ENCODE measurements around the gene POLD2.
"Not testable (repeated sequence)": the region's sequence is repeated elsewhere in the genome, so short reads cannot be mapped to it uniquely, and the experiment has no call there.

POLD2 gene

DNA sequence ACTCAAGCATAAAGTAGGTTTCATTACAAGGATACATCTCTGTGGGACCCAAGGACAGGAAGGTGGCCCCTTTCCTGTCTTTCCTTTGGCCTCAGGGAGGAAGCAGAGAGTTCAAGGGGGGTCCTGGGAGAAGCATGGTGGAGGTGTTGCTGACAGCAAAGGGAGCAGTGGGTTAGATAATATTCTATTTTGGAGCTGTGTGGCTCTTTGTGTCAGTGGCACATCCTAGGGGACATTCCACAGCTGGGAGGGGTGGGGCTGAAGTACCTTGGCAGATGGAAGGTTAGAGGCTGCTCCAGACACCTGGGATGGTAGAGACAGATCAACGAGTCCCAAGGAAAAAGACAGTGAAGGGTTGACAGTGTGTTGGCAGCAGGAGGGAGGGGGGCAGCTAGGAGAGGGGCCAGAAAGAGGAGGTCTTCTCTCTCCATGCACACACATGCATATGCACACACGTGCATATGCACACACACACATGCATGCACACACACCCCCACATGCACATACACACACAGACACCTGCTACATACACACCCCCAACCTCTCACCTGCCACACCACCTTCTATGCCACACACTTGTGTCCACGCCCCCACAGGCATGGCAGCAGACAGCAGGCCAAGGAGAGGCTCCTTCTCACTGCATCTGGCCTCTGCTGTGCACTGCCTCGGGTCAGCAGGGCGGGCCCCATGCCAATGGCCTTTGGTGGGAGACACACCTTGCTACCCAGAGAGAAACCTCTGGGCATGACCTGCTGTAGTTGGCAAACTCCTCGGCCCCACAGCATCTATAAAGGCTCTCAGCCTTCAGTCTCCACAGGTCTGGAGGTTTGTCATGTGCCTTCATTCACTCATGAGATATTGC lies 5.6 kb upstream of the POLD2 start:
- TF ChIP-seq, protein P1, sequence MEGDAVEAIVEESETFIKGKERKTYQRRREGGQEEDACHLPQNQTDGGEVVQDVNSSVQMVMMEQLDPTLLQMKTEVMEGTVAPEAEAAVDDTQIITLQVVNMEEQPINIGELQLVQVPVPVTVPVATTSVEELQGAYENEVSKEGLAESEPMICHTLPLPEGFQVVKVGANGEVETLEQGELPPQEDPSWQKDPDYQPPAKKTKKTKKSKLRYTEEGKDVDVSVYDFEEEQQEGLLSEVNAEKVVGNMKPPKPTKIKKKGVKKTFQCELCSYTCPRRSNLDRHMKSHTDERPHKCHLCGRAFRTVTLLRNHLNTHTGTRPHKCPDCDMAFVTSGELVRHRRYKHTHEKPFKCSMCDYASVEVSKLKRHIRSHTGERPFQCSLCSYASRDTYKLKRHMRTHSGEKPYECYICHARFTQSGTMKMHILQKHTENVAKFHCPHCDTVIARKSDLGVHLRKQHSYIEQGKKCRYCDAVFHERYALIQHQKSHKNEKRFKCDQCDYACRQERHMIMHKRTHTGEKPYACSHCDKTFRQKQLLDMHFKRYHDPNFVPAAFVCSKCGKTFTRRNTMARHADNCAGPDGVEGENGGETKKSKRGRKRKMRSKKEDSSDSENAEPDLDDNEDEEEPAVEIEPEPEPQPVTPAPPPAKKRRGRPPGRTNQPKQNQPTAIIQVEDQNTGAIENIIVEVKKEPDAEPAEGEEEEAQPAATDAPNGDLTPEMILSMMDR (IDR thresholded peaks at IDR 0.05), result no peak

DNA sequence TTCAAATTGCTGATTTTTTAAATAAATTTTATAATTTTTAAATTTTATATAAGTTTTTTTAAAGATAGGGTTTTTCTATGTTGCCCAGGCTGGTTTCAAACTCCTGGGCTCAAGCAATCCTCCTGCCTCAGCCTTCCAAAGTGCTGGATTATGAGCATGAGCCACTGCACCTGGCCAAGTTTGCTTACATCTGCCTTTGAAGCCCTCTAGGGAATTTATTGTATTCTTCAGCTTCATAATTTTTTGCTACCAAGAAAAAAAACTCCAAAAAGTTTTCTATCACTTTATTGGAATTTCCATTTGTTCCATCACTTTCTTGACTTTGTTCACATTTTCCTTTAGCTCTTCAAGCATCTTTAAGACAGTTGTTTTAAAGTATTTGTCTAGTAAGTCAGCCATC lies 3.8 kb upstream of the POLD2 start:
- Mint-ChIP-seq H3K9me3 (peaks cover 29% of the 10 kb centered on the region), H3K4me1 (peaks cover 31% of the 10 kb centered on the region), H3K4me3 (no peak overlapping the region), H3K27ac (no peak overlapping the region), H3K36me3 (ENCODE audit: low read depth) (peaks cover 5% of the 10 kb centered on the region), H3K27me3 (ENCODE audit: low read depth, poor library complexity) (peaks cover 29% of the 10 kb centered on the region)
- no peak for DNase-seq
- TF ChIP-seq, protein P1 (IDR thresholded peaks at IDR 0.05), result no peak

More for the DNA sequence above, 5.6 kb upstream of the POLD2 start:
- no peak overlapping the region for H3K27ac Mint-ChIP-seq
- peaks cover 29% of the 10 kb centered on the region for H3K9me3 Mint-ChIP-seq
- H3K27me3 Mint-ChIP-seq (ENCODE audit: low read depth, poor library complexity), result peaks cover 32% of the 10 kb centered on the region
- no peak for DNase-seq
- H3K4me3 Mint-ChIP-seq, result no peak overlapping the region
- peaks cover 24% of the 10 kb centered on the region for H3K4me1 Mint-ChIP-seq
- H3K36me3 Mint-ChIP-seq (ENCODE audit: low read depth), result peaks cover 5% of the 10 kb centered on the region

DNA sequence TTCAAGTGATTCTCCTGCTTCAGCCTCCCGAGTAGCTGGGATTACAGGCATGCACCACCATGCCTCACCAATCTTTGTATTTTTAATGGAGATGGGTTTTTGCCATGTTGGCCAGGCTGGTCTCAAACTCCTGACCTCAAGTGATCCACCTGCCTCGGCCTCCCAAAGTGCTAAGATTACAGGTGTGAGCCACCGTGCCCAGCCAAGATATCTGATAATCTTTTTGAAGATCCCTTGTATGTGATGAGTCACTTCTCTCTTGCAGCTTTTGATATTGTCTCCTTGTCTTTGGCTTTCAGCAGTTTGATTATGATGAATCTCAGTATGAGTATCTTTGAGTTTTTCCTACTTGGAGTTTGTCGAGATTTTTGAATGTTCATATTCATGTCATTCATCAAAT lies 3.2 kb upstream of the POLD2 start:
- H3K36me3 Mint-ChIP-seq (ENCODE audit: low read depth); H3K4me3 Mint-ChIP-seq; DNase-seq; H3K27ac Mint-ChIP-seq: not testable (repeated sequence)
- Mint-ChIP-seq H3K27me3 (ENCODE audit: low read depth, poor library complexity) (peaks cover 28% of the 10 kb centered on the region), H3K9me3 (peaks cover 29% of the 10 kb centered on the region), H3K4me1 (peaks cover 30% of the 10 kb centered on the region)

DNA sequence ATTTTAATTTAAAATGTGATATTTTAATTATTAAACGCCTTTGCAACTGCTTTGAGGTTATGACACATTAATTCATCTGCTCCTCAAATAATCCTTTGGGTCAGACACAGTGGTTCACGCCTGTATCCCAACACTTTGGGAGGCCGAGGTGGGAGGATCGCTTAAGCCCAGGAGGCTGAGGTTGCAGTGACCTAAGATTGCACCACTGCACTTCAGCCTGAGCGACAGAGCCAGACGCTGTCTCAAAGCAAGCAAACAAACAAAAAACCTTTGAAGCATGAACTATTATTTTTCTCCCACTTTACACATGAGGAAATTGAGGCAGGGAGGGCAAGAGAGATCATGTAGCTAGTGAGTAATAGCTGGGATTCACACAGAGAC lies 1.5 kb upstream of the POLD2 start:
- Mint-ChIP-seq H3K36me3 (ENCODE audit: low read depth) (peaks cover 19% of the 10 kb centered on the region), H3K27ac (no peak overlapping the region), H3K4me1 (peaks cover 38% of the 10 kb centered on the region), H3K9me3 (peaks cover 29% of the 10 kb centered on the region), H3K4me3 (peak overlapping the region; percentile 89), H3K27me3 (ENCODE audit: low read depth, poor library complexity) (peaks cover 28% of the 10 kb centered on the region)
- TF ChIP-seq, protein P1 (IDR thresholded peaks at IDR 0.05), result no peak
- no peak for DNase-seq

DNA sequence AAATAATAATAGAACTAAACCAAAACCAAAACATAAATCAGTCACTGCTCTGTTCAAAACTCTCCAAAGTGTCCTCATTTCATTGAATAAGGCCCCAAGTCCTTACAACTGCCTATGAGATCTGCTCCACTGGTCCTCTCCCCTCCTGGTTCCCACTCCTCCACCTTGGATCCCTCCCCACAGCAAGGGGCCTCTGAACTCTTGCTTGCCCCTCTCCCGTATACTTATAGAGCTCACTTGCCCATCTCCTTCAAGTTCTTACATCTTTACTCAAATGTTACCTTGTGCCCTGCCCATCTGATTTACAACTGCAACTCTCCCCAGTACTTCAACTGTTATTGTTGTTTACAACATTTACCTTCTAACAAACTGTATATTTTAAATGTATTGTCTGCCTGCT lies 819 bp downstream of the POLD2 start:
- H3K36me3 Mint-ChIP-seq (ENCODE audit: low read depth), result peaks cover 40% of the 10 kb centered on the region
- peak overlapping the region; percentile 13 for H3K27ac Mint-ChIP-seq
- H3K4me3 Mint-ChIP-seq, result peak overlapping the region; percentile 89
- TF ChIP-seq, protein P1 (IDR thresholded peaks at IDR 0.05), result no peak
- H3K4me1 Mint-ChIP-seq, result peaks cover 41% of the 10 kb centered on the region
- peaks cover 23% of the 10 kb centered on the region for H3K9me3 Mint-ChIP-seq
- DNase-seq, result no peak
- peaks cover 16% of the 10 kb centered on the region for H3K27me3 Mint-ChIP-seq (ENCODE audit: low read depth, poor library complexity)

DNA sequence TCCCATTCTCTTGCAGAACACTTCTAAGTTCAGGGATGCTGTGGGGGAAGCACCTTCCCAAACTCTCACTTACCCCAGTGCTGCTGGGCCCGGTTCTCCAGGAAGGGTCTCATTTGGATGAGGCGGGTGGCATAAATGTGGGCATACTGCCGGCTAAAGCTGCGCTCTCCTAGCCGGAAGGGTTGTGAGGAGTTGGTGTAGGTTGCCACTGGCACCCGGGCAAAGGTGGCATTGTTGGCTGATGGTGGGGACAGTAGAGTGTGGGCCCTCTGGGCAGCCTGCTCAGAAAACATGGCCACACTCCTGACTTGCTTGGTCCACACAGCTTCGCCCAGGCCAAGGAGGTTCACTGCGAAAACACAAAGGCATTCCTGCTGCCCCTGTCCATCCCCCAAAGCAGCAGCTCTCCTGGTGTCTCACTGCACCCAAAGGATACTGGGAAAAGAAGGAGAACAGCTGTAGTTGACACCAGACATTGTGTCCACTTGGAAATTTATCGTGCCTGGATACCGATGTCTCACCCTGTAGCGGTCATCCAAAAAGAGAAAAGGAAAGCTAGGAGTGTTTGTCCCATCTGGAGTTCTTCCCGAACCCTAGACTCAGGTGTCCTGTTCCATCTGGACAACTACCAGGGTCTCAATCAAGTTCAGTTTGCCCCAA lies 1.5 kb downstream of the POLD2 start:
- TF ChIP-seq, protein P1 (IDR thresholded peaks at IDR 0.05), result no peak
- Mint-ChIP-seq H3K9me3 (peaks cover 17% of the 10 kb centered on the region), H3K27ac (no peak overlapping the region), H3K36me3 (ENCODE audit: low read depth) (peaks cover 39% of the 10 kb centered on the region), H3K4me3 (peak overlapping the region; percentile 89), H3K4me1 (peaks cover 41% of the 10 kb centered on the region), H3K27me3 (ENCODE audit: low read depth, poor library complexity) (peaks cover 10% of the 10 kb centered on the region)
- no peak for DNase-seq

All from nephron progenitor cell (in vitro differentiated cells).